Pons (tissue), 1 donor: ENCODE measurements around the gene BTG3.

Experiments
- DNase-seq: peaks from one replicate; pipeline ENCODE4 v3.0.0-alpha.2; 2016; ENCODE audit warnings: low spot score

The BTG3 gene

GRCh38 chr21:17585875-17586450, 26.7 kb downstream of the BTG3 start:
- DNase-seq, result peak; percentile 85

DNA sequence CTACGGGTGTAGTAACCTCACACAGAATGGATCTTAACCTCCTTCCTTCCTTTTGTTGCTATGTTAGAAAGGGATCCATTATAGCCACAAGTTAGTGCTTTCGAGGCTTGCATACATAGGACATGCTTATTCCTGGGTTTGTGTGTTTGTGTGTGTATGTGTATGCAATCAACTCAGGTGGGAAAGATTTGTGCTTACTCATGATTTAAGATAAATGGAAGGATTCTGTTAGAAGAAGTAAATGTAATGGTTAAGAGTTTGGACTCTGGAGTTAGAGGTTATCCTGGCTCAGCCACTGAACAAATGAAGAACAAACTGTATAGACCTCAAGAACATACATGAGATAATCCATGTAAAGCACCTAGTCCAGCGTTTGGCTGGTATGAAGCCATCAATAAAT, 28.8 kb downstream of the BTG3 start:
- no peak for DNase-seq

- DNase-seq, result no peak
Observed at GRCh38 chr21:17580319-17580718, 32.4 kb downstream of the BTG3 start.

- no peak for DNase-seq
Observed at GRCh38 chr21:17578876-17579275, 33.8 kb downstream of the BTG3 start.

DNA sequence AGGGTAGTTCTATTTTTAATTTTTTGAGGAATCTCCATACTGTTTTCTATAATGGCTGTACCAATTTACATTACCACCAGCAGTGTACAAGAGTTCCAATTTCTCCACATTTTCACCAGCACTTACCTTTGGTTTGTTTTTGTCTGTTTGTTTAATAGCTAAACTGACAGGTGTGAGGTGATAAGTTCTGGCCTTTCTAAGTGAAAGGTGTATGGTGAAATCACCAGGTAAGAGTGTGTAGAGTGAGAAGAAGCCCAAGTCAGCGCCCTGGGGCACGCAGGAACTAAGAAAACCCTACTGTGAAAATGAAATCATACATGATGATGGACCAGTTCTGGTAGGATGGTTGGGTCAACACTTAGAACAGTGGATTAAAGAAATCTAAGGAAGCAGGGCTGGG, 34.5 kb downstream of the BTG3 start:
- no peak for DNase-seq

- DNase-seq, result no peak
Observed at GRCh38 chr21:17577701-17578100, 35.0 kb downstream of the BTG3 start.

- no peak for DNase-seq
Observed at GRCh38 chr21:17576080-17576835, 36.4 kb downstream of the BTG3 start.

DNA sequence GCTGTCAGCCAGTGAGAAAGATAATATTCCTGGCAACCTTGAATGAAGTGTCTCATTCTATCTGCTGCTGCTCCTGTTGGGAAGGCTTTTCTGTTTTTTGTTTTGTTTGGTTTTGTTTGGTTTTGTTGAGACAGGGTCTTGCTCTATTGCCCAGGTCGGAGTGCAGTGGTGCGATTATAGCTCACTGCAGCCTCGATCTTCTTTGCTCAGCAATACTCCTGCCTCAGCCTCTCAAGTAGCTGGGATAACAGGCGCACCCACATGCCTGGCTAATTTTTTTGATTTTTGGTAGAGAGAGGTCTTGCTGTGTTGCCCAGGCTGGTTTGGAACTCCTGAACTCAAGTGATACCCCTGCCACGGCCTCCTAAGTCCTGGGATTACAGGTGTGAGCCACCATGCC, 37.6 kb downstream of the BTG3 start:
- DNase-seq, result no peak

DNA sequence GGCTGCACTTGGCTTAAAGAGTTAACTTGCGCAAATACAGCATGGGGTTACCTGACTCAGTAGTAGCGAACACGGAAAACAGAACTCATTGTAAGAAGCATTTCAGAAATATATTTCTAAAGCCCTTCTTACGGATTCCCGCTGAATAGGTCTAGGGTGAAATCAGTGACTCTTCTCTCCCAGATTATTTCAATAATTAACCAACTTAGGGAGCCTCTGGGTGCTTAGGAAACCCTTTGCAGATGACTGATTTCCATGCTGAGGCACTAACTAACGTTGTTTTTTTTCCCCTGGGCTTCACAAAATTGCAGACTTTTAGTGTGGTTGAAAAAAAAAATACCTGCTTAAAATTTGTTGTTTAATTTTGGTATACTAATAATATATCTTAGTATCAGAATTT, 40.3 kb downstream of the BTG3 start:
- DNase-seq, result no peak

- DNase-seq, result no peak
Observed at GRCh38 chr21:17570786-17571185, 41.9 kb downstream of the BTG3 start.

- no peak for DNase-seq
Observed at GRCh38 chr21:17560377-17561025, 52.2 kb downstream of the BTG3 start.

DNA sequence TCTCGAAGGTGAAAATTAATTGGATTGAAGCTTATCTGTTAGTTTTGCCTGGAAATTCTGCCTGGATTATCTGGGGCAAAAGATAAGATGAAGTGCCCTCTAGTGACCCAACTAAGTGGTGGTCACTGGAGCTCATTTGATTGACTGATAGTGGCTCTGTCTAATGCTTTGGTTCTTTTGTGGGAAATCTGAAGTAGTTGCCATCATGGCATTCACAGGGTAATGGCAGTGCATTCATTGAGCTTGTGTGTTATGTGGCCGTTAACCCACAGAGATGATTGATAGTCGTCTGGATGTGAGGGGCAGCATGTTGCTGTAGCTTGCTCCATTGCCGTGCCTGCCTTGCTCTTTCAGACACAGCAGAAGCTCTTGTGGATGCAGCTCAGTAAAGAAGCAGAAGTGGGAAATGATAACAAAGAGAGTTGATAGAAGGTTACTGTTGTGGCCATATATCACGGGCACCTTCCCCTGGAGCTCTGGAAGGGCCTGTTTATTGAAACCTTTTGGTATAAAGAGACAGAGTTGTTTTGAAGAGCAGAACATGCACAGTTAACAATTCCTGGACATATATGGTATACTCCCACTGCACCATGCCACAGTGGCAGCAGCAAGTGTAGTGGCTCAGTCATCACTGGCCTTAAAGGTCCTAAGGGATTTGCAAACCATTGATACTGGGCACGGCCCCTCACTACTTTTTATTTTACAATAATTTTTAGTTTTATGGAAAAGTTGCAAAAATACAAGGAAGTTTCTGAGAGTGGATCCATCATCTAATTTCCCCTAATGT, 57.8 kb downstream of the BTG3 start:
- peak; percentile 91 for DNase-seq

GRCh38 chr21:17554120-17554519, 58.6 kb downstream of the BTG3 start:
- DNase-seq, result no peak

GRCh38 chr21:17552410-17552809, 60.3 kb downstream of the BTG3 start:
- DNase-seq, result no peak

DNA sequence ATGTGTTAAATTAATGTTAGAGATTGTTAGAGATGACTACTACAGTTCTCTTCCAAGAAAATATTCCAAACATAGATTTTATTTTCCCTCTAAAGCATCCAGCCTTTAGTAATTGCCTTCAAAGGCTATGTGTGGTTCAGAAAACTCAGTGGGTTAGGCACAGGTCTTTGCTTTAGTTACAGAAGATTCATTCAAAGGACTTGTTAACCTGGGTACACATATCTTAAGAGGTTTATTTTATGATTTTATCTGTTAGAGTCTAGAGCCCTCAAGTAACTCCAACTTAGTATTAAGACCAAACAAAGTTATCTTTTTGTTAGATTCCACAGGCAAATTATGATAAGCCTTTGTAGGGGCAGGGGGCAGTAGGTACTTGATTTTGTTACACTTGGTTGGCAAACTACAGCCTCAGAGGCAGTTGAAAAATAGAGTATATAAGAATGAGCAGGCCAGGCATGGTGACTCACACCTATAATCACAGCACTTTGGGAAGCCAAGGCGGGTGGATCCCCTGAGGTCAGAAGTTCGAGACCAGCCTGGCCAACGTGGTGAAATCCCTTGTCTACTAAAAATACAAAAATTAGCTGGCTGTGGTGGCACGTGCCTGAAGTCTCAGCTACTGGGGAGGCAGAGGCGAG, 61.9 kb downstream of the BTG3 start:
- no peak for DNase-seq

- no peak for DNase-seq
Observed at GRCh38 chr21:17548262-17548661, 64.4 kb downstream of the BTG3 start.

DNA sequence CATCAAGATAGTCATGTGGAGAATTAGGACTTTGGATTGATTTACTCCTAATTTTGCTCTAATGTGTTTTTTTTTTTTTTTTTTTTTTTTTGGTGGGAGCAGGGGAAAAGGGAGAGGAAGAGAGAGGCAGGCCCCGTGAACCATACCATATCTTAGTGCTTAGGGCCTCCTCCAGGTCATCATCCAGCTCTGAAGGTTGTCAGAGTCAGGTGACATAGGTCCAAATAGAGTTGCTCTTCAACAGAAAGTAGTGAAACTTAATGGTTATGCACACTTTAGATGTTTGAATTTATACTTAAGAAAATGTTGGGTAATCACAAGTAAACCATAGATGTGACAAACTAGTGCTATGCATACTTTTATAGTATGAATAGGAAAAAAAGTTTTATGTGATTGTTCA, 67.7 kb downstream of the BTG3 start:
- no peak for DNase-seq
